GM21528 (cell line): ENCODE measurements around the gene PLEKHH1.
"Not testable (repeated sequence)": the region's sequence is repeated elsewhere in the genome, so short reads cannot be mapped to it uniquely, and the experiment has no call there.

ENCODE experiments used
- ATAC-seq: cut with Tn5 transposase; IDR thresholded peaks from one replicate; pipeline ENCODE4 v1.9.1; 2021; ENCODE audit warnings: mild to moderate bottlenecking, moderate library complexity; ENCODE audit not compliant: unreplicated experiment, low FRiP score

PLEKHH1 gene

DNA sequence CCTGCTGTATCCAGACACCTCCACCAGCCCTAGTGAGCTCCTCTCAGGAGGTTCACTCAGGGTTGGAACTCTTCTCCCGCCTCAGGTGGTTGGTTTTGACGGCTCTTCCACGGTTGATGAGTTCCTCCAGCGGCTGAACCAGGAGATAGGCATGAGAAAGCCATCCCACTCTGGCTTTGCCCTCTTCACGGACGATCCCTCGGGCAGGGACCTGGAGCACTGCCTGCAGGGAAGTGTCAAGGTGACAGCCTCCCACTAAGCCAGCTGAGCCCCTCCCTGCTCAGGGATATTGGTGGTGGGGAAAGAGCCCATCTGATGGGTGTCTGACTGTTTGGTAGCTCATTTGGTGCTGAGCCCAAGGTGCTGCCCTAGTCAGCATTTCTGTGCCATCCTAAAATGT lies 46.5 kb downstream of the PLEKHH1 start:
- ATAC-seq = no peak

DNA sequence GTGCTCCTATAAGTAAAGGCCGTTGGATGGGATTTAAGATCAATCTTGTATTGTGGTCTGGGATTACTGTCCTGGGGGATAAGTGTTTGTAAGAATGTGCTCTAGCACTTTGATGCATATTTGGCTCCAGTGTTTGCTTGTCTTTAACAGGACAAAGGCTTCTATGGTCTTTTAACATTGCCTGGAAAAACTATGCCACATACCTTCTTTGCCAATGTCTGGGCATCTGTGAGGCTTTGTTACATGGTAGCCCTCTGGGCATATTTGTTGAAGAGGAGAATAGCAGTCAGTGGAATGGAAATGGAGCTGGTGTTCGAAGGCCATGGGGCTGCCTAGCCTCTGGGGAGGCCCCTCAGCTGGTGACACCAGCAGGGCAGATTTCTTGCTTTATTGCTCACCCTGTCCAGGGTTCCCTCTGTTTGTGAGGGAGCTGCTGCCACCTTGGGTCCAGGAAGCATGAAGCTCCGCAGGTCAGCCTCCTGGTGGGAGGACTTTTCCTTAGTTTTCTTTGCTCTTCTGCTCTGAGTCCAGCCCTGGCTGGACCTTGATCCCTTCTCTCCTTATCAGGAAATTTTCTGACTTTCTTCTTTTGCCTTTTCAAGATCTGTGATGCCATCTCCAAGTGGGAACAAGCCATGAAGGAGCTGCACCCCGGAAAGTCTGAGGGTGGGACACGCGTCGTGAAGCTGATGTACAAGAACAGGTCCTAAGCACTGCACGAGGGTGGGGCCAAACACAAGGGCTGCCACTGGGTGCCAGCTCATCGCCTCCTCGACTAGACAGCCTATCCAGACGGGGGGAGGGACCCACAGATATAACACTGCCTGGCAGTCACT lies 47.5 kb downstream of the PLEKHH1 start:
- ATAC-seq = no peak

DNA sequence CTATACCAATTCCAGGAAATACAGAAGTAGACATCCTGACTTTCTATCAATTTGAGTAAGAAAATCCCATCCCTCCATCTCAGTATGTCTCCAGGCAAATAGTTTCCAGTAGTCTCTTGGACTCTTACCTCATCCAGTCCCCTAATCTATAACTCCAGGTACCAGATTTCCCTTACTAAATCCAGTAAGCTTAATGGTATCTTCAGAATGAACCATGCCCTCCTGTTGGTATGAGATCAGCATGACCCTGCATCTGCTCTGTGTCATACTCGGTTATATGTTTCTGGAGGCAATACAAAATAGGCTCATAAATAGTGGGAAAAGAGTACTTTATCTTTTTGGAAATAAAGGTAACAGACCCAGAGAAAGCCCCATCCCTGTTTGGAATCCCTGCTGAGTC lies 48.6 kb downstream of the PLEKHH1 start:
- no peak for ATAC-seq

DNA sequence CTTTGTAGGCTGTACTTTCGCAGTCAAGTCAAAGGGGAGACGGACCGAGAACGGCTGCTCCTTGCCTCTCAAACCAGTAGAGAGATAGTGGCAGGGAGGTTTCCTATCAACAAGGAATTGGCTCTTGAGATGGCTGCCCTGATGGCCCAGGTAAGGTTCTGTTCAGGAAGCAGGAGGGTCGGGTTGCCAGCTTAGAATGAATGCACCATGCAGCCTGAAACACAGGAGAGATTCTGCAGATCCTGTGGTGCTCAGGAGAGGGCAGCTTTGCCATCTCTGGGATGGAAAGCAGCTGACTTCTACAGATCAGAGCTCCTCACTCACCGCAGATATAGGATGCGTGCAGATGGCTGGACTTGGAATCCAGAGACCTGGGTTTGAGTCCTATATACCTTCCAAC lies 49.0 kb downstream of the PLEKHH1 start:
- ATAC-seq = no peak

DNA sequence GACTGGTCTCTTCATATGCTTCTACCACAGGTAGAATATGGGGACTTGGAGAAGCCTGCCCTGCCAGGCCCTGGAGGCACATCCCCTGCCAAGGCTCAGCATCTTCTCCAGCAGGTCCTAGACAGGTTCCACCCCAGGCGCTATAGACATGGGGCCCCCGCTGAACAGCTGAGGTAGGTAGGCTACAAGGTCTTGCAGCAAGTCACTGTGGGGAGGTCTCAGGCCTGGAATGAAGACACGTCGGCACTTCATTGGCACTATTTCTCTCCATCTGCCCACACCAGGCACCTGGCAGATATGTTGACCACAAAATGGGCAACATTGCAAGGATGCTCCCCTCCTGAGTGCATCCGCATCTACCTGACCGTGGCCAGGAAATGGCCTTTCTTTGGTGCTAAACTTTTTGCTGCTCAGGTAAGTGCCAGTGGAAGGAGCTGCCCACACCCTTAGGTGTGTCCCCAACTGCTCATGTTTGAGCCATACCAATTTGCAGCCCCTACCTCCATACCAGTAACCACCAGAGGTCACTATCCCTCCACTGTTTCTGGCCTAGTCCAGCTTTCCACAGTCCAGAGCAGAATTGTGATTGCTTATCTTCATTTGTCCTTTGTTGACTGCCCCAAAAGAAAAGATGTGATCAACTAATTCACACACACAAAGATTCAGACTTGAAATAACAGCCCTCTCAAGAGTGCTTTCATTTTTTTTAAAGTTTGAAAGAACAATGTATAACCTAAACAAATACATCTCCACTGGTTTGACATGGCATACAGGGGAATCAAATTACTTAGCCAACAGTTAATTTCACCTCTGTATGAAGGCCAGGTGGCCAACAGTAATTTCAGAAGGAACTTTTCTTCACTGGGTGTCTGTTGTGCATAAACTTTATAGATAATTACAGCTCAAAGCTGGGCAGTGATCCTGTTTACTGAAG lies 50.9 kb downstream of the PLEKHH1 start:
- no peak for ATAC-seq

DNA sequence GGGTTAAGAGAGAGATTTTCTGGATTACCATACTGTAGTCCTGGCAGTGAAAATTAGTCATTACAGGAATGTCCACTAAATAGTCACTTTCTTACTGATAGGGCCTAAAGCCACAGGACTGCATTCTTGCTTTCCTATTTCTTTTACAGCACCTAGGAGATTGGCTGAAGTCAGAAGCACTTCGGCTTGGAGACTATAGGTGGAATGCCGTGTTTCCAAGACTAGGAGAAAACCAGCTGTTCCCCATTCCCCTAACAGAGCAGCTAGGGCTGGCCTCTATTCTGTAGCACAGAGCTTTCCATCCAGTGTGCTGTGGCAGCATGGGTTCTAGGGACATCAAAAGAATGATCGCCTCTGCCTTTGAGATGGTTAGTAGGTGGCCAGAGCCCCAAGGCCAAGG lies 51.9 kb downstream of the PLEKHH1 start:
- no peak for ATAC-seq

DNA sequence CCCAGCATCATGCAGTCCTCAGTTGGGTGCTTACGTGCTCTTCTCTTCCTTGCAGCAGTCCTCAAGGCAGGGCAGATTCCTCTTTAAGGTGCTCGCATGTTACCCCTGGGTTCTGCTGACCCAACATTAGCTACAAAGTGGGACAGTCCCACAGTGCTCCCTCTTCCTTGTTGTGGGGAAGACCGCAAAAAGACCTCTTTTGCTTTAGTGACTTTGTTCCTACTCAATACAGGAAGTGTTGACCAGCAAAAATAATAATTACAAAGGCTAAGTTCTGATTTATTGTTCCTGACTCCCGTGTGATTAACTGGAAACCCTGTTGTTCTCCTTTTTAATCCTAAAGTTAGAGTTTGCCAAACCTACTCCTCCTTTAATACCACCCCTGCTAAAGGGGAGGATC lies 53.3 kb downstream of the PLEKHH1 start:
- ATAC-seq = no peak

DNA sequence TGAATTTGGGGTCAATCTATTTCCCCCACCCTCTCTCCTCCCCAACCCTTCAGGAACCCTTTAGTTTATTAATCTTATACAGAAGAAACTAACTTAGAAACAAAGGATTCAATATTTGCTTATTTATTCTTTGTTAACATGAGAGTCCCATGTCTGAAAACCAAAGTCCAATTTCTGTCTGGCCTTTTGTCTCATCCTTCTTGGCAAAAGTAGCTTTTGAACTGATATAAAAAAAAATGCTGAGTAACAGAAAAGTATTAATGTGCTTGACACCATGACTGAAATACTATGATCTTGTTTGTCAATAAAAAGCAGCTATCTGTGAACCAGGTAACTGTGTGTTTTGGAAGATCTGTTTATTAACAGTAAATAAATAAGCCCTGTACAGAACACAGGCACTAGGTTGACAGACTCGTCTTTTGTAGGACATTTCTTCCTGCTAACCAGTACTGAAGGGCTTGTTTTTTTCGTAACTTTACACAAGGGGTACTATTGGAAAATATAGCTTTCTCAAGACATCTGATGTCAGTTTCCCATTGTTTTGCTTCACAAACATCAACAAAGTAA lies 56.2 kb downstream of the PLEKHH1 start:
- no peak for ATAC-seq

DNA sequence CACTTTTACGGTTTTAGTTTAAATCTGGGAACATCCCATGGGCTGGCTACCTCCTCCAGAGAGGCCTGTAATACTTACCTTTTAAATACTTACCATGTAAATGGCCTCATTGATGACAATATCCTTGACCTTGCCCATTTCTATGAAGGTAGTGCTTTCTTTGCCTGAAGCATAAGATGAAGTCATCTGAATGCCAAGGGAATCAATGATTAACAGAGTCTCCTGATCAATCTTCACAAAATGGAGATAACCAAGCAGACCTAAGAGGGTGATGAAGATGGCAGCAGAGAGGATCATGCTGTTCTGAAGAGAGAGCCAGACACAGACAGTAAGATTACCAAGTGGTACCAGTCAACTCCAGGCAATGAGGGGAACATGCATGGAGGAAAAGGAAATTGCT lies 60.6 kb downstream of the PLEKHH1 start:
- not testable (repeated sequence) for ATAC-seq

DNA sequence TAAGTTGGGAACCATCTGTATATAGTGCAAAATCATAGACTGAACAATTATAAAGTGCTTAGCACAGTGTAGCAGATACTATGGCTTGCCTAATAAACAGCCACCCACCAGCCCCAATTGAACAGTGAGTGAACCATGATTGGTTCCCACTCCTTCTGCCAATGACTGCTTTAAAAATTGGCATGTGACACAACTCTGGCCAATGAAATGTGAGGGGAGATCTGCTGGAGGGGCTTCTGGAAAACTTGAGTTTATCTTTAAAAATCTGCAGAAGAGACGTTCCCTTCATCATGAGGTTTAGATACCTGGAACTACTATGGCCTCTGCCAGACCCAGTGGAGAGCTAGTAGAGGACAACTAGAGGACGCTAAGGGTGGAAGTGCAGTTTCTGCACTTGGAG lies 62.3 kb downstream of the PLEKHH1 start:
- no peak for ATAC-seq

DNA sequence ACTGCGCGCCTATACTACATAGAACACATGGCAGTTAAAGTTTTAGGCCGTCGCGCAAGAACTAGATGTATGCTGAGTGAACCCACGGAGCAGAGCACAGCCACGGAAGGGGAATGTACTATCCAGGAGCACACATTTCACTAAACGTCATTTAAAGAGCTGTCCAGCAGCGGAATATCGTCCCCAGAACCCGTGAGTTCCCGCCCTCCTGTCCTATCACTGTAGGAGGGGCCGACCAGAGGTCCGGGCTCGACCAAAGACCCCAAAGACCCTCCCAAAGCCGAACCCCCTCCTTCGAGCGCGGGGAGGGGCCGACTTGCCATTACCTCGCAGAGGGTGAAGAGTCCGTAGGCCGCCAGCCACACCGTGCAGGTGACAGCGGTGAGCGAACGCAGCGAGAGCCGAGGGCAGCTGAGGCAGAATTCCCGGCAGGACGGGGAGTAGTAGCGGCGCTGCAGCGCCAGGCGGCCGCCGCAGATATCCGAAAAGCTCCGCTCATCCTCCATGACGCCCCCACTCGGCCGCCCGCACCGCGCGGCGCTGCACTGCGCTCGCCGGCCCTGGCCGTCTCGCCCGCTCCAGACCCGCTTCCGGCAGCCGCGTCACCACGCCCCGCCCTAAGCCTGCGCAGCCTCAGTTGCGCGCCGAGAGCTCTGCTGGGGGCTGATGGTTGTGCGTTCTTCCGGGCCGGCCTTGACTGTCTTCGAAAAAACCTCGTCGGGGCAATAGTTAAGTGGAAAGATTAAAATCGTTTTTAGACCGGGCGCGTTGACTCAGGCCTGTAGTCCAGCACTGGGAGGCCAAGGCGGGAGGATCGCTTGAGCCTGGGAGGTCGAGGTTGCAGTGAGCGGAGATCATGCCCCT lies 66.8 kb downstream of the PLEKHH1 start, which contains the start of gene PIGH:
Gene PIGH, minus strand, starts transcription at position 571 of the 864 bp plus-strand sequence. Its CDS starts 65 bp downstream, at position 506.
- ATAC-seq = peak; percentile 85

DNA sequence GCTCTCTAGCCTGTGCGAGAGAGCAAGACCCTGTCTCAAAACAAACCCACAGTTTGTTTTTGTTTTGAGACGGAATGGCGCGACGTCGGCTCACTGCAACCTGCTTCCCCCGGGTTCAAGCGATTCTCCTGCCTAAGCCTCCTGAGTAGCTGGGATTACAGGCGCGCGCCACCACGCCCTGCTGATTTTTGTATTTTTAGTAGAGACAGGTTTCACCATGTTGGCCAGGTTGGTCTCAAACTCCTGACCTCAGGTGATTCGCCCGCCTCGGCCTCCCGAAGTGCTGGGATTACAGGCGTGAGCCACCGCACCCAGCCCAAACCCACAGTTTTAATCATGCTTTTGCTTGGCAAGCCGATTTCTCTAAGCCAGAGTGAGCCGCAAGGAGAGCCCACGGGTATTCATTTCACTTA lies 67.5 kb downstream of the PLEKHH1 start:
- ATAC-seq = not testable (repeated sequence)

DNA sequence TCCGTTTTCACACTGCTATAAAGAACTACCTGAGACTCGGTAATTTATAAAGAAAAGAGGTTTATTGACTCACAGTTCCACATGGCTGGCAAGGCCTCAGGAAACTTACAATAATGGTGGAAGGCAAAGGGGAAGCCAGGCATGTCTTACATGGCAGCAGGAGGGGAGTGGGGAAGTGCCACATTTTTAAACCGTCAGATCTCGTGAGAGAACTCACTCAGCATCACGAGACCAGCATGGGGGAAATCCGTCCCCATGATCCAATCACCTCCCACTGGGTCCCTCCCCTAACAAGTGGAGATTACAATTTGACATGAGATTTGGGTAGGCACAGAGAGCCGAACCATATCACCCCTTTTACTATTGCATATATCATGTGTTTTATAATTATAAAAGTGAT lies 69.0 kb downstream of the PLEKHH1 start:
- no peak for ATAC-seq

DNA sequence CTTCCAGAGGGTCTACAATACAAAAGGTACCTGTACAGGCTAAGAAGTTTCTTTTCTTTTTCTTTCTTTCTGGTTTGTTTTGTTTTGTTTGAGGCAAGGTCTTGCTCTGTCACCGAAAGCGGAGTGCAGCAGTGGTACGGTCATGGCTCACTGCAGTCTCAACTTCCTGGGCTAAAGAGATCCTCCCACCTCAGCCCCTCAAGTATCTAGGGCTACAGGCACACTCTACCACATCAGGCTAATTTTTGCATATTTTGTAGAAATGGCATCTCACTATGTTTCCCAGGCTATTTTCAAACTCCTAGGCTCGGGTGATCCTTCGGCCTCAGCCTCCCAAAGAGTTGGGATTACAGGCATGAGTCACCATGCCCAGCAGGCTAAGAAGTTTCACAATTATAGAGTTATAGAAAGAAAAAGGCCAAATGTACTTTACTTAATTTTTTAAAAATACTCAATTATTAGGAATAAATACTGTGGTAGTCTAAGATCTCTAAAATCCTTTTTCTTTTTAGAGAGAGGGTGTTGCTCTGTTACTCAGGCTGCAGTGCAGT lies 70.0 kb downstream of the PLEKHH1 start:
- ATAC-seq = peak; percentile 58

DNA sequence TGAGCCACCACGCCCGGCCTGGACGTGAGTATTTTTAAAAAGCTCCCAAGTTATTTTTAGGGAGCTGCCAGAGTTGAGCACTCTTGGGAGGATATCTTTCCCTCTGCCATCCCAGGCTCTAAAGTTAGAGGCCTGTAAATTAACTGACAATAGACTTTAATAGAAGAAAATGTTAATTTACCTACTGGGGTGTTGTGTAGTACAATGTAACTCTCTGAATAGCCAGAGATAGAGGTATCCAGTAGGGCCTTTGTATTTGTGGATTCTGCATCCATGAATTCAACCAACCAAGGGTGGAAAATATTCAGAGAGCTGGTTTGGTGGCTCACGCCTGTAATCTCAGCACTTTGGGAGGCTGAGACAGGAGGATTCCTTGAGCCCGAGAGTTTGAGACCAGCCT lies 74.6 kb downstream of the PLEKHH1 start:
- no peak for ATAC-seq

DNA sequence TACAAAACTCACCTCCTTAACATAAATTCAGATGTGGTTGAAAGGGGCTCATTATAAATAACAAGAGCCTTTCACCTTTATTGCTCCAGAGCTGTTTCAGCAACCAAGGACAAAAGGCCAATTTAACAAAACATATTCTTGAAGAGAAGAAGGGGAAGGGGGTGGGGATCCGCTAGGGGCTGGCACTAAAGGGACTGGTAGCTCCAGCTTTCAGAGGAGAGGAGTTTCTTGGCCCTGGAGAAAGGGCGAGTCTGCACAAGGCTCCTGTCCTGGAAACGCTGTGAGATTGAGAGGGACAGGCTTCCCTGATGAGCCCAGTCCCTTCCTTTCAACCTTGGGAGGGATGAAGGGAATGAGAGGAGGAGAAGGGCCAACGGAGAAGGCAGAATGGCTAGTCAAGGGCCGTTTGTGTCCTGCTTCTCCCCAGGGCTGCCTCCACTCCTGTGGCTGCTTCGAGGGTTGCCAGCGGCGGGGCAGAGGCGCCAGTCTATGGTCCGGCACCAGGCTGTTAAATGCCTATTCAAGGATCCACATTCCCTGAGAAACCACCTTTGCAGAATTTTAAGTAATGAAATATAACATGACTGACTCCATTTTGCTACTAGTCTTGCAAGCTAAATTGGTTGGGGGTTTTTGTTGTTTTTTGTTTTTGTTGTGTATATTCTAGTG lies 76.7 kb downstream of the PLEKHH1 start:
- no peak for ATAC-seq

DNA sequence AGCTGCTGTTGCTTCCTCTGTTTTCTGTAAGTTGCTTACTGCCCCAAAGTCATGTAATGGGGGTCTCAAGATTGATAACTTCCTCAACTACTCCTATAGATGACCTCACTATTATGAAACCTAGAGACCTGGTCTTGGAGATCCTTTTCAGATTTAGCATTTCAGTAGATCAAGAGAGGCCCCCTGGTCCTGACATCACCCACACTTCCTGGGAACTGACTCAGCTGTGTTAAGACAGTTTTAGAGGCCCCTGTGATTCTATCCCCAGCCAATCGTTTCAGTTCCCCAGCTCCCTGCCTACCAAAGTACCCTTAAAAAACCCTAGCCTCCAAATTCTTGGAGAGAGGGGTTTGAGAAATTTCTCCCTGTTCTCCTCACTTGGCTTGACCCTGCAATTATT lies 77.4 kb downstream of the PLEKHH1 start:
- no peak for ATAC-seq

DNA sequence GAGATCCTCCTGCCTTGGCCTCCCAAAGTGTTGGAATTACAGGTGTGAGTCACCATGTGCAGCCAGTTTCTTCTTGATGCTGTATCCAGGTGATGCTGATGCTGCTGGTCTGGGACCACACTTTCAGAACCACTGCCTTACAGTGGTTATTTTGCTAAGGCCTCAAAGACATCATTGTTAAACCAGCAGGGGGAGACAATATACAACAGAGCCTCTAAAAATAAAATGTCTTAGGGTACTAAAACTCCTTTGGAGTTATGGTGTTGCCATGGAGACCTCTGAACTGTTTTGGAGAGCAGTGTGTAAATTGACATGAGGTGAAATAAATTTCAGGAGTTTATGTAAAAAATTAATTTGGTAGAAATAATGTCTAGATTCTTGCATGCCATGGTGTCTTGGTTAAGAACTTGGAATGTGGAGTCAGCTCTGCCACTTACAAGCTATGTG lies 85.5 kb downstream of the PLEKHH1 start:
- no peak for ATAC-seq
